Pulmonary artery endothelial cell (primary cell): ENCODE results near the gene HADHA. TPM values are rescaled to one million over a fixed set of nuclear protein-coding genes. Genes with fewer than 3 reads are reported as not detected.
"Not testable (repeated sequence)": the region's sequence is repeated elsewhere in the genome, so short reads cannot be mapped to it uniquely, and the experiment has no call there.

Experiments used
- DNase-seq: peaks from one replicate; pipeline ENCODE4 v3.0.0-alpha.2; 2011; ENCODE audit warnings: low read depth, low spot score
- total RNA-seq: library from RNA; depleted of rRNA; stranded (reverse); fragments of >200 nt; gene quantifications from 2 replicates; pipeline ENCODE4 v1.2.3, GENCODE V29; 2014

The HADHA gene
- 172 and 200 TPM in 2 replicates for total RNA-seq

DNA sequence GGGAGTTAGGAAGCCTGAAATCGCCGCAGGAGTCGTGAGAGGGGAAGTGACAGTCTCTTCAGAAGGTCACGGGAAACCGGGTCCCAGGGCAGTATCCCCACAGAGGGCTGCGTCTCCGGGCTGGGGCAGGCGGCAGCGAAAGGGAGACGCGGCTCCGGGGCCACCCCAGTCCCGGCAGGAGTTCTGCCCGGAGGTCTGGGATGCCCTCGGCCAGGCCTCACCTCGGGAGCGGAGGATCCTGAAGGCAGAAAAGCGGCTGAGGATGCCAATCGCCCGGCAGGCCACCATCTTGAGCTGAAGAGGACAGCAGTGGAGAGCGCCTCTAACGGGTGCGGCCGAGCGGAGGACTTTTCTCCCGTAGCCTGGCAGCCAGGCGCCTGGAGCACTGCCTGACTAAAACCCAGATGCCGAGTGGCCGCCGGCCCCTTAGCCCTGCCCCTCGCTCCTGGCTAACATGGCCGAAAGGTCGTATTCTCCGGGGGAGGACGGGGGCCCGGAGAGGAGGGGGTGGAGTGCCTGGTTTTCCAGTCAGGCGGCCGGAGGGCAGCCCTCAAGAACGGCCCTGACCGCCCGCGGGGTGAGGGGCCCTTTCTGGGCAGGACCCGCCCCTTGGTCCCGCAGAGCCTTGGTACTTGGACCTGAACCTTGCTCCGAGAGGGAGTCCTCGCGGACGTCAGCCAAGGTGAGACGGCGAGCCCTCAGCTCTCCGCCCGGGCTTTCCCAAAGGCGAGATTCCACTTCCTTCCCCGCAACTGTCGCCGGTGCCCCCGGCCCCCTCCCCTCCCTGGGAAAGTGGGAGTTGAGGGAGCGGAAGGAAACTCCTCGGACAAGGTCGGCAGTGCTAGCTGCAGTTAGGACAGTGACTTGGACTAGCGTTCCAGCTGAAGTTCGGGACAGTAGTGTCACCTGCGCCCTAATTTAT, at the start of gene HADHA, which contains the start of gene HADHB:
TSS of gene HADHA (minus strand) at position 324 of the 922 bp plus-strand sequence. CDS start at position 288, 36 bp downstream.
TSS of gene HADHB (plus strand) at position 631 of the 922 bp plus-strand sequence. CDS start 9,316 bp downstream, outside the sequence.
- DNase-seq: peak; percentile 63

DNA sequence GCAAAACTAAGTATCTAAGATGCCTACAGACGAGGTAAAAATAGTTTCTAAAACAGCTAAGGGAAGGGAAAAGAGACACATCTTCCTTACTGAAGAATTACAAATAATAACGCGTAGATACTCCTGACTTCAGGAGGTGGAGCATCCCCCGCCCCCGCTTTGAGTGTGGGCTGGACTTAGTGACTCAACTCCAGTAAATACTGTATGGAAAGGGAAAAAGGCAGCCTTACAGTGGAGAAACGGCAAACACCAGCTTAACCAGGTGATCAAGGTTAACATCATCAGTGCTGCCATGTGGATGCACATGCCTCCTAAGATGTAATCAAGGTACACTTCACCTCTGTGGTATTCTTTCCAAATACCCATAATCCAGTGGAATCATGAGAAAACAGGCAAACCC, 48.2 kb upstream of the HADHA start:
- no peak for DNase-seq

DNA sequence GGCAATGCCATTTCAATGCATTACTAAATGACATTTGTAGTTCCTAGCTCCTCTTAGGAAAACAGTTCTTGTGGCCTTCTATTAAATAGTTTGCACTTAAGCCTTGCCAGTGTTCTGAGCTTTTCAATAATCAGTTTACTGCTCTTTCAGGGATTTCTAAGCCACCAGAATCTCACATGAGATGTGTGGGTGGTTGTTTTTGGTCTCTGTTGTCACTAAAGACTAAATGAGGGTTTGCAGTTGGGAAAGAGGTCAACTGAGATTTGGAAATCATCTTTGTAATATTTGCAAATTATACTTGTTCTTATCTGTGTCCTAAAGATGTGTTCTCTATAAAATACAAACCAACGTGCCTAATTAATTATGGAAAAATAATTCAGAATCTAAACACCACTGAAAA, 45.6 kb upstream of the HADHA start:
- no peak for DNase-seq

DNA sequence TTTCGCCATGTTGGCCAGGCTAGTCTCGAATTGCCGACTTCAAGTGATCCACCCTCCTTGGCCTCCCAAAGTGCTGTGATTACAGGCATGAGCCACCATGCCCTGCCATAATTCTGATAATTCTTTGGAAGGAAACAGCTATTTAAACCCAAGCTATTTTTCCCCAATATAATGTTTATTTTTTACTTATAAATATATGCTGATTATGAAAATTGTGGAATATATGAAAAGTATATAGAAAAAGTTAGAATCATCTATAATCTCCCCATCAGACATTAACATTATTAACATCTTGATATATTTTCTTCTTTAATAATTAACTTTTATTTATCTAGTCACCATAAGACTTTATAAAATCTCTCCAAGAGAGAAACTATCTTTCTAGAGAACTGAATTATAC, 41.5 kb upstream of the HADHA start:
- no peak for DNase-seq

DNA sequence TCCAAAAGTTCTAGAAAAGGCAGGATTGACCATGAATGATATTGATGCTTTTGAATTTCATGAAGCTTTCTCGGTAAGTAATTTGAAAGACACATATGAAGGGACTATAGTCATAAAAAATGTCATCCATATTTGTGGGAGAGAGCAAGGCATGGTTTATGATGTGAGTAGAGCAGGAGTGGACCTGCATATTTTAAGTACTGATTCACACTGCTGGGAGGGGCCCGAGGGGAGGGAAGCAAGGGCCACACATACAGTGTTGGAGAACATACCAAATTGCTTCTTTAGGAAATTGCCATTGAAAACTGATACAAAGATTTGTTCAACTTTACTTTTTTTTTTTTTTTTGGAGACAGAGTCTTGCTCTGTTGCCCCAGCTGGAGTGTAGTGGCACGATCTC, 39.7 kb upstream of the HADHA start:
- no peak for DNase-seq

DNA sequence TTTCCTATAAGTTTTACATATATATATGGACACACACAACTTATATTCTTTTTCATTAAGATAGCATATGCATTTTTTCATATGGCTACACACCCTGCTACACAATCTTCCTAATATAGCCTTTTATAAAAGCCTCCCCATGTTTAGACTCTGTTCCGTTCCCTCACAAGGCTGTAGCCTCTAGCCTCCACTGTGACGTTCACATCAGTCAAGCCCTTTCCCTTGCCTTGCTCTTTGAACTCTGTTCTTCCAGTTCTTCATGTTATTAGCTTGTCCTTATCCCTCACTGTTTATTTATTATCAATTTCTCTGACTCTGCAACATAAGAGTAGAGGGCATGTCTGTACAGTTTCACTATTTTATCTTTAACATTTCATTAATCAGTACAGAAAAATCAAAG, 39.2 kb upstream of the HADHA start:
- no peak for DNase-seq

DNA sequence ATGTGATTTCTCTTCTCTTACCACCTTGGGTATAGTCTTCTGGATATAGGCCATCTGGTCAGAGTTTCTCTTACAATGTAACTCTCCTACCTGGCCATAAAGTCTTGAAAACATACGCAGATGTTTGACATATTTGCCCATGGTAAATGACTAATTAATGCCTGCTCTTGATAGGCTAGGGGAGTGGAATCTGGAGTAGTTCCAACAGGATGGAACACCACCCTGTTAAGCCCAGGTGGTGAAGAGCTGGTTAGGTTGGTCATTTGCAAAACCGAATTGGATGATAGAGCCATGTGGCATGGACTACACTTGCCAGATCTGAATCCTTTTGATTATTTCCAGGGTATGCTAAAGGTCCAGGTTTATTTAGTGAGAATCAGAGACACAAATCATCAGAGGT, 36.8 kb upstream of the HADHA start:
- DNase-seq: no peak

DNA sequence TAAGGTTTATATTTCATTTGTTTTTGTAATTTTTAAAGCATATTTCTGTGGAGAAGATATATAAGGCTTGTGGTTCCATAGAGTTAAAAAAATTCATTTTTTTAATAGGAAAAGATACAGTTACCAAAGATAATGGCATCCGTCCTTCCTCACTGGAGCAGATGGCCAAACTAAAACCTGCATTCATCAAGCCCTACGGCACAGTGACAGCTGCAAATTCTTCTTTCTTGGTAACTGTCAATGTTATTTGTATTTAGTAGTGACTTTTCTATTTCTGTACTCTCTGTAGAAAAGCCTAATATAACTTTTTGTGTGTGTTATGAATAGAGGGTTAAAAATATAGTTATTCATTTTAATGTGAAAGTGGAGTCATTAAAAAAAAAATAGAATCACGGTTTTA, 35.5 kb upstream of the HADHA start:
- no peak for DNase-seq

DNA sequence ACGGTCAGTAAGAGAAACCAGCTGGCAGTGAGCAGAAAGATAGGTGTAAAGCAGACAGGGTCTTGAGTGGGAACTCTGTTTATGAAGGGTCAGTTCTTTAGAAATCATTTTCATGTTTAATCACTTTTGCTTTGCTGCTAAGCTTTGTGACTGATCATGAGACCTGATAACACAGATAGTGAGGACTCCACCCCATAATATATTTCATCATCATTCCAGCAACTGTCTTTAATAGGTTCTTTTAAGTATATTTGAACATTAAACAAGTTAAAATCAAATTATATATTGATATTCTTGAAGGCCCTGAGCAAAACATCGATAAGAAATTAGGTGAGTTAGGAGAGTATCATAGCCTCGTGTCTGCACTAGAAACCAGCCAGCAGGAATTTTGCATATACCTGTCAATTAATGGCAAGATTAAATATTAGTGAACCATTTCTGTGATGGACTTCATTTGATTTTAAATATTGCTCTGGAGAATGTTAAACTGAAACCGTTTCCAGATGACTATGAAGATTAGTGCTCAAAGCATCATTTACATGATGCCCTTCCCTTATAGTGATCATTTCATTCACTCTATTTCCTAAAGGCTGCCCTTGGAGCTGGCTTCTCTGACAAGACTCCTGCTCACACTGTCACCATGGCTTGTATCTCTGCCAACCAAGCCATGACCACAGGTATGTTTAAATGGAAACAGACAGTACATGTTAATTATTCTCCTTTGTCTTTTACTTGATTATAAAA, 32.2 kb upstream of the HADHA start:
- DNase-seq: no peak

DNA sequence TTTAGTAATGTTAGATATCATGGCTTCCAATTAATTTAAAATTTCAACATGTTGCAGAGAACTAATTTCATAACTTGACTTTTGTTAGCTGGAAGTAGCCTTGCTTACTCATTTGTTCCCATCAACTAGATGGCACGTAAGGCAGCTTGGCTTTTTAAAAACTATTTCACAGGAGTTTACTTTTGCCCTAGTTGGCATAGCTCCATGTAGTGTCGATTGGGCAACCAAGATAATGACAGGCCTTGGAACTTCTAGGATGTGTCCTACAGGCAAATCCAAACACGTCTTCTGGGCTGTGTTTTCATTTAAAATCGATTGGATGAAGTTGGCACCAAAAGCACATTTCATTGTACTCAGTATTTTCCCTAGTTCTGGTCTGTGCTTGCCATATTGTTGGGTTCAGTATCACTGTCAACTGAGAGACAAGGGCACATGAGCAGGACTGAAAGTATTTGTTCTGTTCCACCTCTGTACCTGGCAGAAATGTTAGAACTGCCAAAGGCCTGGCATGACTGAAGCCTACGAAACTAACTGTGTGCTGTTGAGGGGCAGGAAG, 29.7 kb upstream of the HADHA start:
- DNase-seq: peak; percentile 83

DNA sequence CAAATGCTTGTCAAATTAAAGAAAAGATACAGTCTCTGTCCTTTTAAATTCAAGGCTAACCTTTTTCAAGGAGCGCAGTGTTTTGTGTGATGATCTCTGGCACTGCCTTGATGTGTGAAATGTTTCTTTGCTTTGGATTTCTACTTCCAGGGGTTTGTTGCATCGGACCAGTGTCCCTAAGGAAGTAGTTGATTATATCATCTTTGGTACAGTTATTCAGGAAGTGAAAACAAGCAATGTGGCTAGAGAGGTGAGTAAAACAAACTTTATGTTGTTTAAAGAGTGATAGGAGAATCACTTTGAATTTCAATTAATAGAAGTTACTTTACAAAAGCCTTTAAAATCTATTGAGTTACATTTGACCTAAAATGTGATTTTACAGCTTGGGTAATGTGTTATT, 29.1 kb upstream of the HADHA start:
- DNase-seq: no peak

DNA sequence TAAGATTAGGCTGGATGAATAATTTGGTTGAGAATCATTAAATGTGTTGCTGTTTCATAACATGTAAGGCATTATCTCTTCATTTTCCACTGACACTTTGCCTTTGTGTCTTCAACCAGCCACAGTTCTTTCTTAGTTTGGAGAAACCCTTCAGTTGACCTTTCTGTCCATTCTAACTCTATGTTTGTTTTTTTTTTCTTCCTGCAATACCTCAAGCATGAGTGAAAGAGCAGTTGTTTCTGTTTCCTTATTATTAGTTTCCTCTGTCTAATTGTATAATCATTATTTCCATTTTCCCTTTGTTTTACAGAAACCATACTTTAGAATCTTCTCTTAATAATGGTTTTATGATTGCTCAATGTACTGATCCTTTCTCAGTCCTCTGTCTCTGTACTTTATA, 25.9 kb upstream of the HADHA start:
- no peak for DNase-seq

DNA sequence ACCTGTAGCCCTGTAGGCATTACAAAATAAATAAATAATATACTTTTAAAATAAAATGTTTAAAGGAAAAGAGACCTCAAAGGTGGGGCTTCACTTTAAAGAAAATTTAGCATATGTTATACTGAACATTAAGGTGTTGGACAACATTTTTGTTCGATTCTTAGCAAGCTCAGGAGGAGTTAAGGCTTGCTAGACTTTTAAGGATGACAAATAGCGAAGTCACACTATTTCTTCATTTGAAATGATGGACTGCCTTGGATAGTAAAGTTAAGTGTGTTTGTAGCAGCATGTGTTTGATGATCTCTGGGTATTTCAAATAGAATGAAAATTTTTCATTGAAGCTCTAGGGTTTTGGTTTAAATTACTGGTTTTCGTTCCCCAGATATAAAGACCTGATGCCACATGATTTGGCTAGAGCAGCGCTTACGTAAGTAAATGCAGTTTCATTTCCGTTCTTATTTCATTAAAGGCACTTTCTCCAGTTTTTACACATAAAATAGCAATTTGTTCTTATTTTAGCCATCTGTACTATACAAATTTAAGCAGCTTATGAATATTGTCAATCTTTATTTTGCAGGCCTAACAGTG, 25.2 kb upstream of the HADHA start:
- no peak for DNase-seq

DNA sequence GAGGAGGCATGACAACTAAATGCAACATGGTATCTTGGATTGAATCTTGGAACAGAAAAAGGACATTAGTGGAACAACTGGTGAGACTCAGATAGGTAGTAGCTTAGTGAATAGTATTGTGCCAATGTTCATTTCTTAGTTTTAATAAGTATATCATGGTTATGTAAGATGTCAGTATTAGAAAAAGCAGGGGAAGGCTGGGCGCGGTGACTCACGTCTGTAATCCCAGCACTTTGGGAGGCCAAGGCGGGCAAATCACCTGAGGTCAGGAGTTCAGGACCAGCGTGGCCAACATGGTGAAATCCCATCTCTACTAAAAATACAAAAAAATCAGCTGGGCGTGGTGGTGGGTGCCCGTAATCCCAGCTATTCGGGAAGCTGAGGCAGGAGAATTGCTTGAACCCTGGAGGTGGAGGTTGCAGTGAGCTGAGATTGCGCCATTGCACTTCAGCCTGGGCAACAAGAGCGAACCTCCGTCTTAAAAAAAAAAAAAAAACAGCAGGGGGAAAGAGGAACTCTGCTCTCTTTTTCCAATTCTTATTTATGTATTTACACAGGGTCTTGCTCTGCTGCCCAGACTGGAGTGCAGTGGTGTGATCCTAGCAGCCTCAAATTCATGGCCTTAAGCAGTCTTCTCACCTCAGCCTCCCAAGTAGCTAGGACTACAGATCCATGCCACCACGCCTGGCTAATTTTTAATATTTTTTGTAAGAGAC, 24.4 kb upstream of the HADHA start:
- DNase-seq: not testable (repeated sequence)

DNA sequence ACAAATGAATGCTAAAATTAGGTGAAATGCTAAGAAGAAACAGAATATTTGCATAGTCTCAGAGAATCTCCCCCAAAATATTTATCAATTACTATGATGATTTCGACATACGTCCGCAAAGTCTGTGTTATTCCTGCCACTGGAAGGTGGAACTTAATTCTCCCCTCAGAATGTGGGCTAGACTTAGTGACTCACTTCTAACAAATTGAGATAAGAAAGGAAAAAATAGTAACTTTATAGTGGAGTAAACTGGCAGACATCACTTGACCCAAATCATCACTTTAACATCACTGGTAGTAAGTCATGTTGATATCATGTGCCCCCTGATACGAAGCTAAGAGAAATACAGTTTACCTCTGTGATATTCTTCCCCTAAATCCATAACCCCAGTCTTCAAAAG, 23.8 kb upstream of the HADHA start:
- no peak for DNase-seq

DNA sequence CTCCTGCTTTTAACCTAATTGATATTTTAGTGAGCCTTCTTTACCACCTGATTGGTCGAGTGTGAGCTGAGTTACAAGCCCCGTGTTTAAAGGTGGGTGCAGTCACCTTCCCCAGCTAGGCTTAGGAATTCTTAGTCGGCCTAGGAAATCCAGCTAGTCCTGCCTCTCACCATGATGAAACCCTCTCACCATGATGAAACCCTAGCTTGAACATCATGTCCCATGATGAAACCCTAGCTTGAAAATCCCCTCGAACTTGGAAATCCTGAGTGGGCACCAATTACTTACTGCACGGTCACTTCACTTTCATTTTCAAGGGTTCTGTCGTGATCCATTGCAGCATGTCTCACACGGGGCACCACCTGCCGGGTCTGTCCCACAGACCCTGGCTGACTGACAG, 14.4 kb upstream of the HADHA start:
- DNase-seq: not testable (repeated sequence)

DNA sequence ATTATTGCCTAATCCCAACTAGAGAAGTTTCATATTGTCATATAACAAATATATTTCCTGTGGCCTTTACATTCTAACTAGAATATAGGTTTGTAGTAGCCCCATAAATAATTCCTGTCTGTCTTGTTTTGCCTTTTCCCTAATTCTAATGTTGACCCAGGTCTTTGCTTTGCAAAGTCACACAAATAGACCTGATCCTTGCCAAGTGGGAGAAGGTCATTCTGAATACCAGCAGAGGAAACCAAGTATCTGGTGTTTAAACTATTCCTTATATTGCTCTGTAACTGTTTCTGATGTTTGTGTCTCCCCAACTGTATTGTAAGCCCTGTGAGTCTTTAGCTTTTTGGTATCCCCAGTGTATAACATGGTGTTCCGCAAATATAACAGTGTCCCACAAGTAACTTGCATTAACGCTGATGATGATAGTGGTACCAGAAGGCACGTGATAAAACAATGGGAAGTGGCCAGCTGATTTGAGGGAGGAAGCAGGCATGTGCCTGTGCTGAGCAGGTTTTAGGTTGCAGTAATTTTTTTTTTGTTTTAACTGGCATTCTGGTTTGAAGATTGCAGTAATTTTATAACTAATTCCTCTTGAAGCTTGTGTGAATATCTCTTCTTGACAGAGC, 11.4 kb upstream of the HADHA start:
- DNase-seq: no peak

DNA sequence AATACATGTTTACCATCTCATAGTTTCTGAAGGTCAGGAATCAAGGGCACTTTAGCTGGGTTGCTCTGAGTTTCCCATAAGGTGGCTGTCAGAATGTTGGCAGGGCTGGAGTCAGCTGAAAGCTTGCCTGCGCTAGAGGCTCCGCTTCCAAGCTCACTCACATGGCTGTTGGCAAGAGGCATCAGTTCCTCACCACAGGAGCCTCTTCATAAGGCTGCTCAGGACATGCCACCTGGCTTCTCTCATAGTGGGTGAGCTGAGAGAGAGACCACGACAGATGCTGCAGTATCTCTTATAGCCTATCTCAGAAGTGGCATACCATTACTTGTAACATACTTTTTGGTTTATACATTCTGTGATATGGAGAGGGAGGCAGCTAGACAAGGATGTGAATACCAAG, 7.5 kb upstream of the HADHA start:
- DNase-seq: no peak

DNA sequence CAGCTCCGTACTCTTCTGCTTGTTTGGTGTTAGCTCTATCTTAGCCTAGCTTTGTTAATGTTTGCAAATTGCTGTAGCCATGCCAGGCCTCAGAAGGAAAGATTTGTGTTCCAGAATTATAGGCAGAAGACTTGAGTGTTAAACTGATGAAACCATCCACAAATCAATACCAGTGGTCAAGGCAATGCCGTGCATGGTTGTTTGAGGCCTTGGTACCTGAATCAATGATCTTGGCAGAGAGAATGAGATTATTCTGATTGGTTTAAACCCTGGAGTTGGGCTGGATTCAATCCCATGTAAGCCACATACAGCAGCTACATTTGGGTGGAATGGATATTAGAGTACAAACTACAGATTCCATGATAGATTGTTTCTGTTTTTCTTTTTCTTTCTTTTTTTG, 5.2 kb upstream of the HADHA start:
- DNase-seq: no peak

DNA sequence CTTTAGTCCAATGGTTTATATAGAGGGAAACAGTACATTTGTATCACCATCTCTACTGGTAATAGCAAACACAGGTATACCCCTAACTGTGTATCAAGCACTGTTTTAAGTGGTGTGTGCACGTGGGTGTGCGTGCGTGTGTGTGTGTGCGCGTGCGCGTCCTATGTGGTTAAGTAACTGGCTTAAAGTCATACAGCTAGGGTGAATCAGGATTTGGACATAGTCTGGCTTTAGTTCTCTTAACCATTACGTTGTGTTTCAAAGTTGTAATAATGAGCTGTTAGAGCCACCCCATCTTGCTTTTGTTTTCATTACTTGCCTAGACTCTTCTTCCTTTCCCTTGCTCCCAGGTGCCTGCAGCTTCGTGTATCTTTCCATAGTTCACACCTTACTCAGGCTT, 2.4 kb upstream of the HADHA start:
- DNase-seq: no peak

DNA sequence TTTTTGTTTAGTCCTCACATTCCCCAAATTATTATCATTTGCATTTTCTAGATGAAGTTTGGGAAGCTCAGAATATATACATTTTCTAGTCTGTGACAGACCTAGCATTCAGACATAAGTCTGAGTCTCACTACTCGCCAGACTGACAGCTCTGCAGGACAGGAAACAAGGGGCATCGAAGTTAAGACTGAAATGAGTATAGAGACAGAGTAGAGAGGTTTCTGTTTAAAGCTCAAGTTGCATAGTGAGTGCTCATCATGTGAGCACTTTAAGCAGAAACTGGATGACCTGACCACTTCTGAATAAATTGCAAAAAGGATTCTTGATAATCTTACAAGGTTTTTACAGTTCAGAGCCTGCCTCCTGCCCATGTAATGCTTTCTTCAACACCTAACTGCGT, 1.4 kb upstream of the HADHA start:
- DNase-seq: no peak
